Epithelial cell of esophagus (primary cell): ENCODE data around the gene ZNF384.
A peak's percentile ranks its signal among the peaks of the same experiment; 100 is the strongest.

Source experiments
- DNase-seq: peaks from one replicate; pipeline ENCODE4 v3.0.0; 2010; ENCODE audit warnings: low read depth
- H3K4me3 ChIP-seq: 2 replicates; pipeline ENCODE4 v1.5.1; 2011; ENCODE audit warnings: mild to moderate bottlenecking, low read length, control low read depth
- TF ChIP-seq, protein P1 (sequence below): IDR thresholded peaks from 2 replicates; pipeline ENCODE4 v1.5.1; 2011; ENCODE audit warnings: low read depth, mild to moderate bottlenecking, low read length, control low read depth, inconsistent platforms; ENCODE audit not compliant: insufficient read depth; ENCODE audit errors: missing control alignments

Gene ZNF384

DNA sequence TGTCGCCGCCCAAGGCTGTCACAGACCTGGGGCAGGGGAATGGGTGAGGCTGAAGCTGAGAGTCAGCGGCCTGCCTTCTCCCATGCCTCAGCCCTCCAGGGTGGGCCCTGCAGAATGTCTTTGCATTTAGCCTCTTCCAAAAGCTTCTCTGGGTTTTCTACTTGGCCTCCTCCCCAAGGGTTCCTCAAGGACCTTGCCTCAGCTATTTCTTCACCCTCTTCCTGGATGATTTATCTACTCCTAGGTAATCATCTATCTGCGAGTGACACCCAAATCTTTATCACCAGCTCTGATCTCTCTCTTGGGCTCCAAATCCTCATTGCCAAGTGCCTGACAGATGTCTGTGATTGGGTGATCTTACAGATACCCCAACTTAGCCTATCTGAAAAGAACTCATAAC lies 48.7 kb downstream of the ZNF384 start:
- TF ChIP-seq, protein P1, sequence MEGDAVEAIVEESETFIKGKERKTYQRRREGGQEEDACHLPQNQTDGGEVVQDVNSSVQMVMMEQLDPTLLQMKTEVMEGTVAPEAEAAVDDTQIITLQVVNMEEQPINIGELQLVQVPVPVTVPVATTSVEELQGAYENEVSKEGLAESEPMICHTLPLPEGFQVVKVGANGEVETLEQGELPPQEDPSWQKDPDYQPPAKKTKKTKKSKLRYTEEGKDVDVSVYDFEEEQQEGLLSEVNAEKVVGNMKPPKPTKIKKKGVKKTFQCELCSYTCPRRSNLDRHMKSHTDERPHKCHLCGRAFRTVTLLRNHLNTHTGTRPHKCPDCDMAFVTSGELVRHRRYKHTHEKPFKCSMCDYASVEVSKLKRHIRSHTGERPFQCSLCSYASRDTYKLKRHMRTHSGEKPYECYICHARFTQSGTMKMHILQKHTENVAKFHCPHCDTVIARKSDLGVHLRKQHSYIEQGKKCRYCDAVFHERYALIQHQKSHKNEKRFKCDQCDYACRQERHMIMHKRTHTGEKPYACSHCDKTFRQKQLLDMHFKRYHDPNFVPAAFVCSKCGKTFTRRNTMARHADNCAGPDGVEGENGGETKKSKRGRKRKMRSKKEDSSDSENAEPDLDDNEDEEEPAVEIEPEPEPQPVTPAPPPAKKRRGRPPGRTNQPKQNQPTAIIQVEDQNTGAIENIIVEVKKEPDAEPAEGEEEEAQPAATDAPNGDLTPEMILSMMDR = no peak
- DNase-seq = no peak
- no peak overlapping the region for H3K4me3 ChIP-seq

DNA sequence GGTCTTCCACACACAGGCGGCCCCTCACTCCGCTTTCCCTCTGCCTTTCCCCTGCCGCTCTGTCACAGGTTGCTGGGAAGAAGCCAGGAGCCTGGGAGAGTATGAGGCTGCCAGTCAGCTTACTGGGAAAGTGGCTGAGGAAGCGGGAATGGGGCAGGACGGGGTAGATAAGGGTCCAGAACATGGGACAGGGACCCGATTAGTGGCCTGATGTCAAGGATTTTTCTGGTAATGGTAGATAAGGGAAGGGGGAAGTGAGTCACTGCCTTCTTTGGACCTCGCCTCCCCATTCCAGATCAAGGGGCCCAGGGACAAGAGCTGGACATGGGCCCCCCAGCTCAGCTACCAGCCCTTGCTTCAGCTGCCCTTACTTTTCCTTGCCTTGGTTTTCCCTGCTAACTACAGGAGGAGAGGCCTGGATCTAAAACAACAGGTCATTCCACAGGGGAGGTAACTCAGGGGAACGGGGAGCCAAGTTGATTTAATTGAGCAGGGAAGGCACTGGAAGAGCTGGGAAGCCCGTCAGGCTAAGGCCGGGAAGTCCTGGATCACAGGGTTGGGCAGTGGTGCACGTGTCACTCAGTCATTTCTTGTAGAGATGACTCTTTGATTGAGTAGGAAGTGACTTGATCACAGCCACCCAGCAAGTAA lies 49.9 kb downstream of the ZNF384 start:
- no peak for DNase-seq
- no peak overlapping the region for H3K4me3 ChIP-seq
- TF ChIP-seq, protein P1 = no peak

DNA sequence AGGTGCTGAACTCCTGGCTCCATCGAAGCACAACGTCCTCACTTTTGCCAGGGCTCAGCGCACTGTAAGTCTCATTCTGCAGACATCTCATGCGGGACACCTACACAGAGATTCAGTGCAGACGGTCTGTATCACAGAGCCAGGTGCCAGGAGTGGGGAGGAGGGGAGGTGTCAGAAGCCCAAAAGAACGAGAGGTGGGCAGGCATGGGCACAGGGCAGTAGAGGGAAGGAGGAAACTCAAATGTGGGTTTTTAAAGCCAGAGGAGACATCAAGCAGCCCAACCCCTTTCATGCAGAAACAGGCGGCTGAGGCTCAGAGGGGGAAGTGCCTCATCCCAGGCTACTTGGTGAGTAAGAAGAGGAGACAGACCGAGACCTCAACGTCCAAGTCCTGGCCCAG lies 50.9 kb downstream of the ZNF384 start:
- no peak for DNase-seq
- H3K4me3 ChIP-seq = no peak overlapping the region
- TF ChIP-seq, protein P1 = no peak

DNA sequence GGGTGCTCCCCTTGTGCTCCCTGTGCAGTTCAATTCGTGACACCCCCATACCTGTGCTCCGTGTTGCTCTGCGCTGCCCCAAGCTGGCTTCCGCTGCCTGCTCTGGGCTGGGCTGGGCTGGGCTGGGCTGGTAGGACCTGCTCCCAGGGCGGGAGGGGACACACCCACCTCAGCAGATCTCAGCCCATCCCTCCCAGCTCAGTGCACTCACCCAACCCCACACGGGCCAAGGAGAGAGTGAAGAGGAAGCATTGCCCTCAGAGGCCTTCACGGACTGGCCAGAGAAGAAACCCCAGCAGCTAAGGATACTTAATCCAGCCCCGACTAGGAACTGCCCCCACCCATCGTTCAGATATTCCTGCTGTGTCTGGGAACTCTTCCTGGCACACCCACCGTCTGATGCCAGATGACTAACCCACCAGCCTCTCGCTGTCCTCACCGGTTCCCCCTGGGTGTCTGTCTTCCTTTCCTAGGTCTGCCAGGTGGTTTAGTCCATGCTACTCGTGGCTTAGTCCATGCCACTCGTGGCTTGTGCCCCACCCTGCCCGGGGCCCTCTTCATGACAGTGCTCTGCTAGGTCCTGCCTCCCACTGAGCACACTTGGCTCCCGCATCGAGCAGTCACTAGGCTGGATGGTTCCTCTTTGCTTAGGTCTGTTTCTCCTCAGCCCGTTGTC lies 53.2 kb downstream of the ZNF384 start, which contains the start of gene LPAR5:
LPAR5 (minus strand) TSS at position 104 of the 676 bp plus-strand sequence. CDS start 14,711 bp downstream, outside the sequence.
- peak within 1 kb of the TSS; percentile 66 for H3K4me3 ChIP-seq
- TF ChIP-seq, protein P1 = no peak
- peak; percentile 89 for DNase-seq

DNA sequence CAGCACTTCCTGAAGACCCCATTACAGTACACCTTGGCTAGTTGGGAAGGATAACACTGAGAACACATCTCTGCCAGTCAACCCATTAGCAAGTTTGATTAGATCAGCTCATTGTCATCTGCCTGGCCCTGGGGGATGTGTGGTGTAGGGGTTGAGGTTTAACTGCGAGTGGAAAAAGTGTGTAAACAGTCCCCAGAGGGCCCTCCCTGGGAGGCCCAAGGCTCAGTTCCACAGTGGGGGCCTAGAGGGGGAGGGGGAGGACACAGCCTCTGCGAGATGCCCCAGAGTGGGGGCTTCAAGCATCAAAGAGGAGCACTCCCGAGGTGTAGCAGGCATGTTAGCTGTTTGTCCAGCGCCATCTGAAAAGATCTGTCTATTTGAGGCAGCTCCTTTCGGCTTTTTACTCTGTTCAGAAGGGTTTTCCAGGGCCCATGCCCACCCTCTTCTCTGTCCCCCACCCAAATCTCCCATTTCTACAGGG lies 53.8 kb downstream of the ZNF384 start:
- peak overlapping the region; percentile 66 for H3K4me3 ChIP-seq
- DNase-seq = no peak
- TF ChIP-seq, protein P1 = no peak

DNA sequence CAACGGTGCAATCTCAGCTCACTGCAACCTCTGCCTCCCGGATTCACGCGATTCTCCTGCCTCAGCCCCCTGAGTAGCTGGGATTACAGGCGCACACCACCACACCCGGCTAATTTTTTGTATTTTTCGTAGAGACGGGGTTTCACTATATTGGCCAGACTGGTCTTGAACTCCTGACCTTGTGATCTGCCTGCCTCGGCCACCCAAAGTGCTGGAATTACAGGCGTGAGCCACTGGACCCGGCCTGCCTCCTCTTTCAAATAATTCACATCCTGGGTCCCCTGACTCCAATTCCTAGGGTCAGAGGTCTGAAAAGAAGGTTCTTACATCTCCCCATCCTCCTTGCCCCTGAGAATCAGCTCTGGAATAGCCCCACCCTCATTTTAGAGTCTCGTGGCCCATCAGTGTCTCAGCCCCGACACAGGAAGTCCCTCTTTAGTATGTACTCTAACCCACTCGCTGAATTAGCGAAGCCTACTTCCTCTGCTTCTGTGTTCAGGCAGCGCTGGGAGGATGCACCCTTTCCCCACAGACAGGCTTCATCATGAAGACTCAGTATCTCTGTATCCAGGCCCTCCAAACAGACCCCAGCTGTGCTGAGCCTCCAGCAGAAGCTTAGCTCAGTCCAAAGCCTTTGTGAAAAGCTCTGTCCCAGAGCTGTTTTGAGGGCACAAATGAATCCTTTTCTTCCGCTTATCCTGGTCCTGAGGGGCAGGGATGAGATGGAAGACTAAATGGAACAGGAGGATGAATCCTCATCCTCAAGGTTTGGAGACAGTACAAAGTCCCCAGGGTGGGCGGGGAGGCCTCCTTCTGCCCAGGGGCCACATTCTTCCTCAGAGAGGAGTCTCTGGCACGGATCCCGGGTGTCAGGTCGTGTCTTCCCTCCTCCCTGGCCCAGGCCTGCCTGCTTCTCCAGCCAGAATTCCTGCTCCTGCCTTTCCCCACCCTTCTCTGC lies 56.9 kb downstream of the ZNF384 start:
- TF ChIP-seq, protein P1 = no peak
- DNase-seq = peak; percentile 41
- no peak overlapping the region for H3K4me3 ChIP-seq
